Parathyroid adenoma (tissue), 2 donors: Measurements from ENCODE around the gene TMEM272.

Source experiments
- H2AFZ ChIP-seq: fragments of 300-600 bp; sonication (generic); one replicate; pipeline ENCODE4 v1.7.0; 2017; ENCODE audit warnings: antibody characterized with exemption, mild to moderate bottlenecking
- H3K27ac ChIP-seq: fragments of 300-600 bp; sonication (generic); one replicate; pipeline ENCODE4 v1.7.0; 2017
- H3K27me3 ChIP-seq: fragments of 300-600 bp; sonication (generic); one replicate; pipeline ENCODE4 v1.7.0; 2017; ENCODE audit warnings: low read length; ENCODE audit not compliant: control insufficient read depth, insufficient read depth
- H3K36me3 ChIP-seq: fragments of 300-600 bp; sonication (generic); one replicate; pipeline ENCODE4 v1.7.0; 2017; ENCODE audit warnings: low read length; ENCODE audit not compliant: control insufficient read depth, insufficient read depth
- H3K4me1 ChIP-seq: fragments of 300-600 bp; sonication (generic); one replicate; pipeline ENCODE4 v1.7.0; 2017; ENCODE audit warnings: control low read depth
- H3K4me2 ChIP-seq: fragments of 300-600 bp; sonication (generic); one replicate; pipeline ENCODE4 v1.7.0; 2017; ENCODE audit warnings: low read length
- H3K4me3 ChIP-seq: fragments of 300-600 bp; sonication (generic); one replicate; pipeline ENCODE4 v1.7.0; 2017; ENCODE audit warnings: low read depth, low read length
- H3K79me2 ChIP-seq: fragments of 300-600 bp; sonication (generic); one replicate; pipeline ENCODE4 v1.7.0; 2017; ENCODE audit warnings: control low read depth
- H3K9ac ChIP-seq: fragments of 300-600 bp; sonication (generic); one replicate; pipeline ENCODE4 v1.7.0; 2017; ENCODE audit warnings: mild to moderate bottlenecking
- H3K9me3 ChIP-seq: fragments of 300-600 bp; sonication (generic); one replicate; pipeline ENCODE4 v1.7.0; 2017; ENCODE audit warnings: low read length; ENCODE audit not compliant: control insufficient read depth
- TF ChIP-seq, protein P1 (sequence below): fragments of 300-600 bp; sonication (generic); IDR thresholded peaks from one replicate; pipeline ENCODE4 v1.7.0; 2017; ENCODE audit warnings: antibody characterized with exemption, mild to moderate bottlenecking
- donor health status: primary hyperparathyroidism.

The TMEM272 gene

GRCh38 chr13:51803422-51804294 lies 41.3 kb downstream of the TMEM272 start, which contains the start of gene DHRS12:
Gene DHRS12 (minus strand): TSS chr13:51804163. CDS start chr13:51799659, 4,504 bp downstream.
- no peaks in the 10 kb centered on the region for H3K27me3 ChIP-seq

DNA sequence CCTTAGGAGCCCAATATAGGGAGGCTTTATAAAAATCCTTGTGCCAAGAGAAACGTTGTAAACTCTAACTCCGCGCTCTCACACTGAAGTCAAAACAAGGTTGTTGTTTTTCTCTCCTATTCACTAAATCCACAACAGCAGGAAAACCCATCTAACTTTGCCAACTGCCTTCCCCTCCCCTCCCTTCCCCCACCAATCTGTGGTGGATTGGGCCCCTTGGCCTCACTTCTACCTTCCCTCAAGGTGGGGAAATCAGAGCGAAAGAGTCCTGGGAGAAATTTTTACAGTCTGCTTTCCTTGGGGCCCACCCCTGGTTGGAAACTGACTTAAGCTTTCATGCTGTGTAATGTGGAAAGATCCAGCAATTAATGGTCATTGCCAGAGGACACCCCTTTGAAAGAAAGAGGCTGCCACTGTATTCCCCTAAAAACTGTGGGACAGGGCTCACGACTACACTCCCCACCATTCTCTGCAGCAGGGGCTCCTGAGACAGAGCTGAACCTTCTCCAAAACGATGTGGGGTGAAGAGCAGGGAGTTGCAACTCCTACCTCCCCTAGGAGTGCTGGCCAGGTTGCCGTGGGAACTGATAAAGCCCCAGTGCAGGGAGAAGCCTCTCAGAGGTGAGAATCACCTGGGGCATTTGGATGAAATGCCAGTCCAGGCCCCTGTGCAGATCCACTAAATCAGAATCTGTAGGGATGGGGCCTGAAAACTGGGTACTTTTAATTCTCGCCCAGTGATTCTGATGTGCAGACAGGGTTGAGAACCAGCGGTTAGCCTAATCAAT lies 42.2 kb downstream of the TMEM272 start:
- no peak overlapping the region for H3K9ac ChIP-seq
- no peaks in the 10 kb centered on the region for H3K27me3 ChIP-seq
- H3K9me3 ChIP-seq: no peaks in the 10 kb centered on the region
- peak overlapping the region; percentile 93 for H3K4me3 ChIP-seq
- no peaks in the 10 kb centered on the region for H3K79me2 ChIP-seq
- peaks cover 20% of the 10 kb centered on the region for H3K4me1 ChIP-seq
- H3K27ac ChIP-seq: peak overlapping the region; percentile 97
- peak overlapping the region; percentile 72 for H2AFZ ChIP-seq
- TF ChIP-seq, protein P1, sequence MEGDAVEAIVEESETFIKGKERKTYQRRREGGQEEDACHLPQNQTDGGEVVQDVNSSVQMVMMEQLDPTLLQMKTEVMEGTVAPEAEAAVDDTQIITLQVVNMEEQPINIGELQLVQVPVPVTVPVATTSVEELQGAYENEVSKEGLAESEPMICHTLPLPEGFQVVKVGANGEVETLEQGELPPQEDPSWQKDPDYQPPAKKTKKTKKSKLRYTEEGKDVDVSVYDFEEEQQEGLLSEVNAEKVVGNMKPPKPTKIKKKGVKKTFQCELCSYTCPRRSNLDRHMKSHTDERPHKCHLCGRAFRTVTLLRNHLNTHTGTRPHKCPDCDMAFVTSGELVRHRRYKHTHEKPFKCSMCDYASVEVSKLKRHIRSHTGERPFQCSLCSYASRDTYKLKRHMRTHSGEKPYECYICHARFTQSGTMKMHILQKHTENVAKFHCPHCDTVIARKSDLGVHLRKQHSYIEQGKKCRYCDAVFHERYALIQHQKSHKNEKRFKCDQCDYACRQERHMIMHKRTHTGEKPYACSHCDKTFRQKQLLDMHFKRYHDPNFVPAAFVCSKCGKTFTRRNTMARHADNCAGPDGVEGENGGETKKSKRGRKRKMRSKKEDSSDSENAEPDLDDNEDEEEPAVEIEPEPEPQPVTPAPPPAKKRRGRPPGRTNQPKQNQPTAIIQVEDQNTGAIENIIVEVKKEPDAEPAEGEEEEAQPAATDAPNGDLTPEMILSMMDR: no peak
- peak overlapping the region; percentile 90 for H3K4me2 ChIP-seq
- H3K36me3 ChIP-seq: no peaks in the 10 kb centered on the region

More at GRCh38 chr13:51803422-51804294, 41.3 kb downstream of the TMEM272 start, which contains the start of gene DHRS12:
- Histone ChIP-seq H3K4me2 (peak within 1 kb of the TSS; percentile 90), H3K27ac (peak within 1 kb of the TSS; percentile 97), H3K9me3 (no peaks in the 10 kb centered on the region), H3K79me2 (no peaks in the 10 kb centered on the region), H3K4me3 (peak within 1 kb of the TSS; percentile 93), H3K36me3 (no peaks in the 10 kb centered on the region), H3K4me1 (peaks cover 20% of the 10 kb centered on the region), H3K9ac (peak within 1 kb of the TSS; percentile 73), H2AFZ (peak within 1 kb of the TSS; percentile 72)
- TF ChIP-seq, protein P1: no peak

- Histone ChIP-seq H3K36me3 (no peaks in the 10 kb centered on the region), H3K27me3 (no peaks in the 10 kb centered on the region), H3K9me3 (no peaks in the 10 kb centered on the region), H3K4me3 (no peak overlapping the region), H3K4me2 (peak overlapping the region; percentile 90), H3K4me1 (peaks cover 27% of the 10 kb centered on the region), H3K27ac (peak overlapping the region; percentile 97), H3K79me2 (no peaks in the 10 kb centered on the region), H3K9ac (no peak overlapping the region), H2AFZ (peak overlapping the region; percentile 64)
- TF ChIP-seq, protein P1: no peak
Observed at GRCh38 chr13:51801631-51802099, 43.3 kb downstream of the TMEM272 start.

DNA sequence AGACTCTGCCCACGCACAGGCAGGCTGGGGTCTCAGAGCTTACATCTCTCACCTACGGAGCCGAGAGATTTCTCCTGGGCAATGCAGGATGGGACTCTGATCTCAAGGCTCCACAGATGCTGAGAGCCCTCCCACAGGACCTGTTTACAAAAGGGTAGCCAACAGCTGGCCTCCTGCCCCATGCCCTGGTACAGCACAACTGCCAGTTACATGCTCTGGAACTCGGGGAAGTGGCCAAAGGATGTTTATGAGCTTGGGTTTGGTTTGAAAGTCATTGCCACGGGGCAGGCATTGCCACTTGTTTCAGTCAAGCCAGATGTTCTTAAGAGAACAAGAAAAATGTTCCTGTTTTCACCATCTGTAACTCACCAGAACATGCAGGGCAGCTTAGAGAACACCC lies 44.5 kb downstream of the TMEM272 start:
- peaks cover 27% of the 10 kb centered on the region for H3K4me1 ChIP-seq
- TF ChIP-seq, protein P1: no peak
- no peak overlapping the region for H2AFZ ChIP-seq
- no peak overlapping the region for H3K4me2 ChIP-seq
- no peaks in the 10 kb centered on the region for H3K27me3 ChIP-seq
- no peak overlapping the region for H3K9ac ChIP-seq
- H3K36me3 ChIP-seq: no peaks in the 10 kb centered on the region
- no peaks in the 10 kb centered on the region for H3K9me3 ChIP-seq
- no peak overlapping the region for H3K4me3 ChIP-seq
- no peaks in the 10 kb centered on the region for H3K79me2 ChIP-seq
- H3K27ac ChIP-seq: no peak overlapping the region
